ENCODE measurements around the gene CNN2. TPM values are rescaled to one million over a fixed set of nuclear protein-coding genes. Genes with fewer than 3 reads are reported as not detected.

CNN2 gene
- total and polyA plus RNA-seq, 2 of the 13 experiments (the other 11 are each of a cell fraction or from before 2014, with no cell fraction given) = 63.6 to 70.0 TPM

GRCh38 chr19:1081301-1082164 is 55.1 kb downstream of the CNN2 start (continued):
- TF ChIP-seq ZHX1 (CRISPR knock-in tag; IDR thresholded peaks at IDR 0.05; ENCODE audit: low read depth) = 0 out of 2 replicates have a peak, but pooled peaks have one; percentile 23
- no peak for TF ChIP-seq TIGD3 (CRISPR knock-in tag; IDR thresholded peaks at IDR 0.05; ENCODE audit: borderline replicate concordance)
- TF ChIP-seq ZFP91 (CRISPR knock-in tag; IDR thresholded peaks at IDR 0.05; ENCODE audit: borderline replicate concordance) = peak; percentile 15; the same call in 1 of the 2 replicates
- no peak for TF ChIP-seq HDAC2 (CRISPR knock-in tag; IDR thresholded peaks at IDR 0.05)
- no peak for TF ChIP-seq FOXK1 (CRISPR knock-in tag; IDR thresholded peaks at IDR 0.05; ENCODE audit: borderline replicate concordance, low read depth)

Measured in HepG2 (cell line).